Astrocyte of the spinal cord (primary cell): ENCODE results near the gene MON1B.

Experiments used
- DNase-seq: peaks from one replicate; pipeline ENCODE4 v3.0.0; 2011; ENCODE audit warnings: low read depth, low spot score
- H3K4me3 ChIP-seq: 2 replicates; pipeline ENCODE4 v1.5.1; 2011; ENCODE audit warnings: low read depth, mild to moderate bottlenecking, low read length, moderate library complexity
- in situ Hi-C: cut with HindIII; loops from 2 replicates; pipeline ENCODE4 v1.10.0; 2017; ENCODE audit warnings: low sequenced_read_pairs
- TF ChIP-seq, protein P1 (sequence below): IDR thresholded peaks from 2 replicates; pipeline ENCODE4 v1.5.1; 2012; ENCODE audit warnings: low read depth, mild to moderate bottlenecking, low read length, inconsistent platforms

Gene MON1B

GRCh38 chr16:77197747-77198146, 6.8 kb downstream of the MON1B start:
- no peak for DNase-seq
- in situ Hi-C loops, result no loop called here
- TF ChIP-seq, protein P1, sequence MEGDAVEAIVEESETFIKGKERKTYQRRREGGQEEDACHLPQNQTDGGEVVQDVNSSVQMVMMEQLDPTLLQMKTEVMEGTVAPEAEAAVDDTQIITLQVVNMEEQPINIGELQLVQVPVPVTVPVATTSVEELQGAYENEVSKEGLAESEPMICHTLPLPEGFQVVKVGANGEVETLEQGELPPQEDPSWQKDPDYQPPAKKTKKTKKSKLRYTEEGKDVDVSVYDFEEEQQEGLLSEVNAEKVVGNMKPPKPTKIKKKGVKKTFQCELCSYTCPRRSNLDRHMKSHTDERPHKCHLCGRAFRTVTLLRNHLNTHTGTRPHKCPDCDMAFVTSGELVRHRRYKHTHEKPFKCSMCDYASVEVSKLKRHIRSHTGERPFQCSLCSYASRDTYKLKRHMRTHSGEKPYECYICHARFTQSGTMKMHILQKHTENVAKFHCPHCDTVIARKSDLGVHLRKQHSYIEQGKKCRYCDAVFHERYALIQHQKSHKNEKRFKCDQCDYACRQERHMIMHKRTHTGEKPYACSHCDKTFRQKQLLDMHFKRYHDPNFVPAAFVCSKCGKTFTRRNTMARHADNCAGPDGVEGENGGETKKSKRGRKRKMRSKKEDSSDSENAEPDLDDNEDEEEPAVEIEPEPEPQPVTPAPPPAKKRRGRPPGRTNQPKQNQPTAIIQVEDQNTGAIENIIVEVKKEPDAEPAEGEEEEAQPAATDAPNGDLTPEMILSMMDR, result no peak
- no peak overlapping the region for H3K4me3 ChIP-seq

DNA sequence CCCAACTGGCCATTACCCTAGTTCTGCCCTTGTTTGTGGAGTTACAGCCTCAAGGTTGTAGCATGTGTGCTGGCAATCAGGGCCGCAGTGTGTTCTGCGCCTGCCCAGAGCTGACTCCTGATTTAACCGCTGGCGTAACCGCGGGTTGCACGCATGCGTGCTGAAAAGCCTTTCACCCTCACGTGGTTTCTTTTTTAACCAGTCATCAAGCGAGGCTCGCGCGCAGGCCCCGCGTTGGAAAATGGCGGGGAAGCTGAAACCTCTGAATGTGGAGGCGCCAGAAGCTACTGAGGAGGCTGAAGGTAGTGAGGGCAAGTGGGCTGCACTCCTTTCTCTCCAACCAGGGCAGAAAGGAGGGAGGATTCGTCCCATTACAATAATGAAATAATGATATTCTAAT, 8.2 kb downstream of the MON1B start, which contains the start of gene SYCE1L:
Gene SYCE1L, plus strand, starts transcription at position 198 of the 400 bp plus-strand sequence. Its CDS starts 44 bp downstream, at position 242.
- DNase-seq, result no peak
- TF ChIP-seq, protein P1, result no peak
- no peak within 1 kb of the TSS for H3K4me3 ChIP-seq
- in situ Hi-C loops, result no loop called here

DNA sequence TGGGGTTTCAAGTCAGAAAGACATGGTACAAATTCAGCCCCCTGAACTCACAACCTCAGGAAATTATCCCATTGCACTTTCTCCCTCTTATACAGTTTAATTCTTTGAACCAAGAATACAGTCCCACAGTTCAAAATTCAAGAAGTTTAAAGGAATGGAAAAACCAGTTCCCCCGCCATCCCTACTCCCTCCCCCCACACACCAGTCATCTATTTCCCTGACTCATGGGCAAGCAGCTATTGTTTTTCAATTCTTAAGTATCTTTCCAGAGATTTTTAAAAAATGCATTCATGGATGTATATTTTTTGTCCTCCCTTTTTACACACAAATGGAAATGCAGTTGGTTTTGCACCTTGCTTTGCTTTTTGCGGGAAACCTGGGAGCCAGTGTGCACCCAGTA, 15.5 kb downstream of the MON1B start:
- in situ Hi-C loops, result no loop called here
- TF ChIP-seq, protein P1, result no peak
- DNase-seq, result no peak
- H3K4me3 ChIP-seq, result no peak overlapping the region

DNA sequence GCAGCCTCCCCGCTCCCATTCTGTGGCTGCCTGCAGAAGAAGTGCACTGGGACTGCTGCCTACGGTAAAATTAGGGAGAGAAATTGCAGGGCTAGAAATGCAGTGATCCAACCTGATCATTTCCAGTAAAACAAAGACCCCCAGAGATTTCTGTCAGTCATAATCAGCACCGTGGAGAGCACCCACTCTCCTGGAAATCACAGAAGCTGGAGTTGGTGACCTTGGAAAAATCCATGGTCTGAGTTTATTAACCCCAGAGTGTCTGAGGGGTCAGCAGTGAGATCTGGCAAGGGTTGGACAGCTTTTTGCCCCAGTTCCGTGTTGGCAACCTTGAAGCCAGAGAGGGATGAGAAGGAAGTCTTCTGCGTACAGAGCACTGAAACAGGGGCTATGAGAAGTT, 16.0 kb downstream of the MON1B start:
- TF ChIP-seq, protein P1, result no peak
- DNase-seq, result no peak
- in situ Hi-C loops, result no loop called here
- H3K4me3 ChIP-seq, result no peak overlapping the region

DNA sequence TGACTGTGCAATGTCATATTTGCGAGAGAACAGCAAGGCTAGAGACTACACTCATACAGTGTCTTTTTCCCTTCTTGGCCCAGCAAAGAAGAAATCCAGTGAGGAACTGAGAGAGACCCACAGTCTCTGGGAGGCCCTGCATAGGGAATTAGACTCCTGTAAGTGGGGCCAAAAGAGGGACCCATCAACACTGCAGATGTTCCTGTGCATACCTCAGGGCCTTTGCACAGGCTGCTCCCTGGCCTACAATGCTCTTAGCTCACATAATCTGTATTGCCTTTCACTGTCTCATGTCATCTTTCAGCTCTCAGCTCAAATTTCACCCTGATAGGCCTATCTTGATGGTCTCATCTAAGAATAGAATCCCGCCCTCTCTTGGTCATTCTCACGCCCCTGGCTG, 17.4 kb downstream of the MON1B start:
- DNase-seq, result no peak
- no peak overlapping the region for H3K4me3 ChIP-seq
- in situ Hi-C loops, result no loop called here
- TF ChIP-seq, protein P1, result no peak

DNA sequence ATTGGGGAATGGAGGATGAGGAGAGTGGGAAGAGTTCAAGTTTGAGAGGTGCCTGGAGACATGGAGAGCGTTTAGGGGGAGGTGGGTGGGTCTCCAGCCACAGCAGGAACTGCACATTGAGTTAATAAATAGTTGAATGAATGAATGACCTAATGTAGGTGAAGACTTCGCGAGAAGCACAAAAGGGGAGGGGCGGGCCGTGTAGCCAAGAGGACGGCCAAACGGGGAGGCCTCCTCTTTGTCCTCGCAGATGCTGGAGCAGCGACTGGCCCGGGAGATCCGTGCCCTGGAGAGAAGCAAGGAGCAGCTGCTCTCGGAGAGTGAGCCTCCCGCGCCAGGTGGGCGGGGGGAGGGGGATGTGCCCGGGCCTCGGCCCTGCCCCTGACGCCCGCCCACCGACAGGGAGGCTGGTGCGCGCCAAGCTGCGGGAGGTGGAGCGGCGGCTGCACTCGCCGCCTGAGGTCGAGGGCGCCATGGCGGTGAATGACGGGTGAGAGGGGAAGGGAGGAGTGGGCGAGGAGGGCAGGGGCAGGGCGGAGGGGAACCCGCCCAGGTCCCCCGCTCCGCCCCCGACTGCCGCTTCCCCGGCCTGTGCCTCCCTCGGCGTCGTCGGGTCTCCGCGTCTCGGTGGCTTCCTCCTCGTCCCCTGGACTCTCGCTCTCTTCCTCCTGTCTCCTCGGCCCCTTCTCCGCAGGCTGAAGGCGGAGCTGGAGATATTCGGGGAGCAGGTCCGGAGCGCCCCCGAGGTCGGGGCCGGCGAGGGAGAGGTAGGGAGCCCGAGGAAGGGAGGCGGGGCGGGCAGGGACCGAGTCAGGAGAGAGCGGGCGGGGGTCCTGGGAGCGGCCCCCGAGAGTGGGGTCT, 21.1 kb downstream of the MON1B start:
- in situ Hi-C loops, result no loop called here
- TF ChIP-seq, protein P1, result no peak
- peak overlapping the region; percentile 57 for H3K4me3 ChIP-seq
- DNase-seq, result peak; percentile 34
